ENCODE results near the gene EPG5.
"Not testable (repeated sequence)": the region's sequence is repeated elsewhere in the genome, so short reads cannot be mapped to it uniquely, and the experiment has no call there.

Gene EPG5

DNA sequence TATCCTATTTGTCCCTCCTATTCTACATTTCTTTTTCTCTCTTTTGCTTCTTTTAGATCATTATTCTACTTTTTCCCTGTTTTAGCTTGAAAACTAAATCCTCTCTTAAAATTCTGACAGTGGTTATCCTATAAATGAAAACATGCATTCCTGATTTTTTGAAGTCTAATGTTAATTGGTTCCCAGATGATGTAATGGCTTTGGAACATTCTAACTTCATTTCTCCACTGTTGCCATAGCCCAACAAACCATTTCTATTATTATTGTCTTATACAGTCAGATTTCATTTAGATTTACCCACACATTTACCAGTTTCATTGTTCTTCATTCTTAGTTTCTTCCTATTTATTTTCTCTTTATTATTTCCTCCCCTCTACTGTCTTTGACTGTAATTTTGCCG lies 105.2 kb downstream of the EPG5 start:
- no peak for DNase-seq (ENCODE audit: low read depth)

GRCh38 chr18:45860971-45861370 lies 106.2 kb downstream of the EPG5 start:
- DNase-seq (ENCODE audit: low read depth) = no peak

- DNase-seq (ENCODE audit: low read depth) = no peak
Measured at GRCh38 chr18:45860492-45860891, 106.6 kb downstream of the EPG5 start.

GRCh38 chr18:45859334-45859733 lies 107.8 kb downstream of the EPG5 start:
- DNase-seq (ENCODE audit: low read depth) = no peak

DNA sequence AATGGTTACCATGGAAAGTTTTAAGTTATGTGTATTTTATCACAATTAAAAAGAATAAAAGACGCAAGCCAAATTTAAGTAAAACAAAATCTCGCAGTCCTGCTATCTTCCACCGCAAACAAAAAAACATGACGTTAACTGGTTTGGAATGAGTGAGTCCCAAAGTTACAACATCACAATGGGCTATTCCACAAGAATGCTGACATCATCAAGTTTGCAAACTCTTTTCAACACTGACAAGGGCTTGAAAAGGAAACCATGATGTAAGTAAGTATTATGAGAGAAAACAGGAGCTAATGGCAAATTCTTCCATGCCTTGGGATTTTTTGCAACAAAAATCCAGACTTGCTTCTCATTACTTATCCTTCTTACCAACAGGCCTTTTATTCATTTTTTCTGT lies 110.6 kb downstream of the EPG5 start:
- no peak for DNase-seq (ENCODE audit: low read depth)

DNA sequence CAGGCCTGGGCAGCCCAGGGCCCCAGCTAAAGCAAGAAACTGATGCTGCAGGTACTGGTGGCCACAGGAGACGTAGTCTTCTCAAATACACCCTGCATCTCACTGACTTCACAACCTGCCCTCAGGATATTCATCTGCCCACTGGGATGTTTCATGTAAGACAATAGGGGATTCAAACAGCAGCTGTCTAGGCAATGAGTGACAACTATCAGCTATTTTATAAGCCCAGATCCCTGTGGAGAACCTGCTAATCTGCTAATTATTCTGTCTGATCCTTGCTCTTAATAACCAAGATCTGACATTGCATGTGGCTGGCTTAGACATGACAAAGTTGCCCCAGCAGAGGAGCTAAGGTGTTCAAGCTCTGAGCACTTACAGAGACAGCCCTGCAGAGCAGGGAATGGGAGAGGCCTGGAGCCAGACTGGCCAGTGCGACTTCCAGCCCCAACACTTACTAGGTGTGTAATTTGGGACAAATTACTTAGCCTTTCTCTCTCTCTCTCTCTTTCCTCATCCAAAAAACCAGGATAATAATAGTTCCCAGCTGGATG lies 113.0 kb downstream of the EPG5 start:
- no peak for DNase-seq (ENCODE audit: low read depth)

DNA sequence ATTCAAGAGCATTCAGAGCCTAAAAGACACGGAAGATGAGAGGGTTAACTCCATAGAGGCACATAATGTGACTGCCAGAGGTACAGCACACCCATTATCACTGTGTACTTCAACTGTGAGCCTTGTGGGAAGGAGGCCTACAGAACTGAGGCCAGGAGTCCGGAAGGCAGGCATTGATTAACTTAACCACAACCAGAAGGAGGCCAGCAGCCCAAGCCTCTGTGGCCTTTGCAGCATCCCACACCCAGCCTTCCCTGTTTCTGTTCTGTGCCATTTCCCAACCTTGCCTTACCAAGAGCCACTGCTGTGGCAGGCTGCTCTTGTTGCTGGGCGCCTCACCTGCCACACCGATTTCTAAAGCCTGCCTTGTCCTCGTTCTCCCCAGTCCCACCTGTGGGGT lies 114.5 kb downstream of the EPG5 start:
- no peak for DNase-seq (ENCODE audit: low read depth)

GRCh38 chr18:45851161-45851925 lies 115.8 kb downstream of the EPG5 start:
- no peak for DNase-seq (ENCODE audit: low read depth)

DNA sequence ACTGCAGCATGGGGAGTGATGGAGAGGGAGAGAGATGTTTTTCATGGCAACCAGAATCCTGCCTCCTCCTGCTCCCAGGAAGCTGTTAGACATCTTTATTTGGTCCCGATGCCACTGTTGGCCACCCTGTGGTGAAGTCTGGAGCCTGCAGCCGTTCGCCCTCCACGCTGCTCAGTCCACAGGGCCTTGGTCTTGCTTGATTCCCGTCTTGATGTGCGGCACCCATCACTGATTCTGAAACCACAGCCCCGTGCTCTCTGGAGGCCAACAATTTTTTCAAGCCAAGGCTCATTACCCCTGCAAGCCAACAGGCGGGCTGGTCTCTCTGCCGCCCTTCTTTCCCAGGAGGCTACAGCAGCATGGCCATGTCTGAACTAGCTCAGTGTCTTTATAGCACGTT lies 117.1 kb downstream of the EPG5 start:
- no peak for DNase-seq (ENCODE audit: low read depth)

GRCh38 chr18:45849529-45849928 lies 117.6 kb downstream of the EPG5 start:
- DNase-seq (ENCODE audit: low read depth) = no peak

- DNase-seq (ENCODE audit: low read depth) = not testable (repeated sequence)
Measured at GRCh38 chr18:45848643-45849042, 118.5 kb downstream of the EPG5 start.

GRCh38 chr18:45847119-45847518 lies 120.0 kb downstream of the EPG5 start:
- no peak for DNase-seq (ENCODE audit: low read depth)

DNA sequence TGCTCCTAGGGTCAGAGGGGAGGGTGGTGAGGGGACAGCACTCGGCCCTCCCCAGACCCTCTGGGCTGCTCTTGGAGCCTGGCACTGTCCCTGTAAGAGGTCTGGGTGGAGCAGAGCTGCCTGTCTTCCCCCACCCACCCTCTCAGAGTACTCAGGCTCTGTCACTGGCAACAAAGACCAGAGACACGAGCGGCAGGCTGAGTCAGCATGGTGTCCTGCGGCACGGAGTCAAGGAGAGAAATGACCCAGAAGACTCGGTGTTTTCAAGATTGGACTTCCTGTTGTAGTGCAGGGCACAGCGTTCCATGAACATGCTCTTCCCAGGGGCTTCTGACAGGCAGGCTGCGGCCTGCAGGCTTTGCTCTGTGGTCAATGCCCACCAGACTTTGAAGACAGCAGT lies 121.7 kb downstream of the EPG5 start:
- no peak for DNase-seq (ENCODE audit: low read depth)

GRCh38 chr18:45844938-45845337 lies 122.2 kb downstream of the EPG5 start:
- DNase-seq (ENCODE audit: low read depth) = no peak

- DNase-seq (ENCODE audit: low read depth) = no peak
Measured at GRCh38 chr18:45843019-45843418, 124.1 kb downstream of the EPG5 start.

DNA sequence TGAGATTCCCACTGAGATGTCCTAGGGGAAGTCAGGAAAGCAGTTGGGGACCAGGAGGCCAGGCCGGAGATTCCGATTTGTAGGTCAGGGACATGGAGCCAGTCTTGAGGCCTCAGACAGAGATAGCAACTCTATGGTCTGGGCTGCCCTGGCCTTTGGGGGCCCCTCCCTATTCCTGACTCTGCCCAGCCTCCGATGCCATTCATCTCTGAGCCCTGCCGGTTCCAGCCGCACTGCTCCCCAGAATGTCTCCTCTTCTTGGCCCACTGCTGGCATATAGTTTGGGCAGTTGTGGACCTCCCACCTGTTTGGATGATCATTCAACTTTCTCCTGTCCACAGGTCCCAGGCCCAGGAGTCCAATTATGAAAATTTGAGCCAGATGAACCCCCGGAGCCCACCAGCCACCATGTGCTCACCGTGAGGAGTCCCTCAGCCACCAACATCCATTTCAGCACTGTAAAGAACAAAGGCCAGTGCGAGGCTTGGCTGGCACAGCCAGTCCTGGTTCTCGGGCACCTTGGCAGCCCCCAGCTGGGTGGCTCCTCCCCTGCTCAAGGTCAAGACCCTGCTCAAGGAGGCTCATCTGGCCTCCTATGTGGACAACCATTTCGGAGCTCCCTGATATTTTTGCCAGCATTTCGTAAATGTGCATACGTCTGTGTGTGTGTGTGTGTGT lies 125.2 kb downstream of the EPG5 start:
- DNase-seq (ENCODE audit: low read depth) = no peak

DNA sequence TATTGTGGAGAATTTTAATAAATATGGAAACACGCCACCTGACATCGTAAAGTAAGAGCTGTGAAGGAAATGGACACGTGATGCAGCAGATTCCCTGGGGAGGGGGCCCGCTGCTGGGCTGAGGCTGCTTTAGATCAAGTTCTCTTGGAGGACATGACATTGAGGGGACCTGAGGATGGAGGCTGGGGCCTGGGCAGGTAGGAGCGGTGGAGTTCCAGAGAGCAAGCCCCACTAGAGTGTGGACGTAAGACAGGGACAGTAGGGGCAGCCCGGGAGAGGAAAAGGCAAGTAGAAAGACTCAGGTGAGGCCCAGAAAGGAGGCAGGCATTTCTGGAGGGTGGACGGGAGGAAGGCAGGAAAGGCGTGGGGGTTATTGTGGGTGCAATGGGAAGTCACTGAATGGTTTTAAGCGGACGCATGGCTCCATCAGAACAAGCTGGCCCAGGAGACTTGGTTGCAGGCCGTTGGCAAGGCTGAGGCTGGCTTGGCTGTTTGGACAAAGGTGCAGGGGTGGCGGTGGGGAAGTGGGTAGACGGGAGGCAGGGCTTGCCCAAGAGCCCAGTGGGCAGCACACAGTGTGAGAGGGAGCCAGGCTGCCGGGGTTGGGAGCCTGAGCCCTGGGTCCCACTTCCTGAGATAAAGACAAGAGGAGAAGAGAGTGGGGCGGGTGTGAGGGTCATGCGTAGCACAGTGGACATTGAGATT lies 125.9 kb downstream of the EPG5 start:
- DNase-seq (ENCODE audit: low read depth) = no peak

- no peak for DNase-seq (ENCODE audit: low read depth)
Measured at GRCh38 chr18:45839414-45840395, 127.4 kb downstream of the EPG5 start.

DNA sequence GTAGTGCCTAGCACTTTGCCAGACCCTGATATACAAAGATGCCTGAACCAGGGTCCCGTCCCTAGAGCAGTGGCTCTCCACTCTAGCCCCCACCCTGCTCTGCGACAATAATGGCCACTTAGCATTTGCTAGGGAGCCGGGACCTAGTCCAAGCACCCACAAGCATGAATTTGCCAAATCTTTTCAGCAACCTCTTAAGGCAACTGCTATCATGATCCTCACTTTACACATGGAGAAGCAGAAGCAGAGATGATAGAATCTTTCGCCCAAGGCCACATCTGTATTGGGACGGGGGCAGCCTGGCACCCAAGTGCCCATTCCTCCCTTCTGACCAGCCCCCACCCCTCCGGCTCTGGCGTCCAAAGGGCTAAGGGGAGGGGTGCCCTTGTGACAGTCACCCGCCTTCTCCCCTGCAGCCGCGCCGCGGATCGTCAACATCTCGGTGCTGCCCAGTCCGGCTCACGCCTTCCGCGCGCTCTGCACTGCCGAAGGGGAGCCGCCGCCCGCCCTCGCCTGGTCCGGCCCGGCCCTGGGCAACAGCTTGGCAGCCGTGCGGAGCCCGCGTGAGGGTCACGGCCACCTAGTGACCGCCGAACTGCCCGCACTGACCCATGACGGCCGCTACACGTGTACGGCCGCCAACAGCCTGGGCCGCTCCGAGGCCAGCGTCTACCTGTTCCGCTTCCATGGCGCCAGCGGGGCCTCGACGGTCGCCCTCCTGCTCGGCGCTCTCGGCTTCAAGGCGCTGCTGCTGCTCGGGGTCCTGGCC lies 128.6 kb downstream of the EPG5 start:
- no peak for DNase-seq (ENCODE audit: low read depth)

GRCh38 chr18:45837283-45838070 lies 129.7 kb downstream of the EPG5 start:
- DNase-seq (ENCODE audit: low read depth) = peak; percentile 20

Measured in activated T-helper 1 cell treated with Interleukin-2 at 50 U/mL for 16 hours (primary cell).